SW 1271 (cell line): ENCODE data around the gene MTOR.
"Not testable (repeated sequence)": the region's sequence is repeated elsewhere in the genome, so short reads cannot be mapped to it uniquely, and the experiment has no call there.

Experiments
- DNase-seq, 2 experiments: peaks; one replicate each; lab custom pipeline; 2025; lab: John Stamatoyannopoulos, UW

MTOR gene

GRCh38 chr1:11280719-11281376 lies 18.5 kb upstream of the MTOR start:
- no peak for DNase-seq

GRCh38 chr1:11279630-11280029 lies 17.3 kb upstream of the MTOR start:
- no peak for DNase-seq

- DNase-seq = no peak
Observed at GRCh38 chr1:11279152-11279551, 16.8 kb upstream of the MTOR start.

- no peak for DNase-seq
Observed at GRCh38 chr1:11273595-11274234, 11.4 kb upstream of the MTOR start.

GRCh38 chr1:11272832-11273594 lies 10.7 kb upstream of the MTOR start, which contains the start of gene UBIAD1:
TSS of gene UBIAD1 (plus strand) at chr1:11273198. CDS start at chr1:11273532, 334 bp downstream.
- DNase-seq = peak; percentile 21 to 74

GRCh38 chr1:11272544-11272831 lies 10.1 kb upstream of the MTOR start:
- DNase-seq = no peak

GRCh38 chr1:11267350-11268337 lies 5.3 kb upstream of the MTOR start:
- not testable (repeated sequence) for DNase-seq

- no peak for DNase-seq
Observed at GRCh38 chr1:11266268-11267074, 4.1 kb upstream of the MTOR start.

- DNase-seq = no peak
Observed at GRCh38 chr1:11256299-11256698, 6.1 kb downstream of the MTOR start.

- DNase-seq = no peak
Observed at GRCh38 chr1:11253226-11253625, 9.1 kb downstream of the MTOR start.

- DNase-seq = no peak
Observed at GRCh38 chr1:11252538-11252937, 9.8 kb downstream of the MTOR start.

GRCh38 chr1:11248169-11248568 lies 14.2 kb downstream of the MTOR start:
- no peak for DNase-seq

GRCh38 chr1:11245904-11246719 lies 16.2 kb downstream of the MTOR start:
- DNase-seq = no peak

- DNase-seq = no peak
Observed at GRCh38 chr1:11245248-11245647, 17.1 kb downstream of the MTOR start.

- DNase-seq = no peak
Observed at GRCh38 chr1:11238311-11238710, 24.0 kb downstream of the MTOR start.

- no peak for DNase-seq
Observed at GRCh38 chr1:11237356-11237755, 25.0 kb downstream of the MTOR start.

GRCh38 chr1:11233208-11233607 lies 29.1 kb downstream of the MTOR start:
- DNase-seq = no peak

- DNase-seq = no peak
Observed at GRCh38 chr1:11229203-11229602, 33.1 kb downstream of the MTOR start.

GRCh38 chr1:11227106-11228077 lies 35.0 kb downstream of the MTOR start:
- DNase-seq = no peak
